AG08395 (cell line): ENCODE results near the gene TAB2.
A peak's percentile ranks its signal among the peaks of the same experiment; 100 is the strongest.

Experiments
- DNase-seq: peaks from one replicate; pipeline ENCODE4 v3.0.0; 2012; ENCODE audit warnings: mixed read lengths, low spot score

Gene TAB2

GRCh38 chr6:149371154-149371553 lies 53.6 kb downstream of the TAB2 start:
- no peak for DNase-seq

GRCh38 chr6:149372062-149372461 lies 54.5 kb downstream of the TAB2 start:
- DNase-seq = no peak

- DNase-seq = no peak
Observed at GRCh38 chr6:149373511-149373910, 56.0 kb downstream of the TAB2 start.

- DNase-seq = no peak
Observed at GRCh38 chr6:149379977-149380376, 62.5 kb downstream of the TAB2 start.

GRCh38 chr6:149380523-149380922 lies 63.0 kb downstream of the TAB2 start:
- no peak for DNase-seq

- DNase-seq = no peak
Observed at GRCh38 chr6:149383371-149383770, 65.9 kb downstream of the TAB2 start.

GRCh38 chr6:149384464-149384863 lies 67.0 kb downstream of the TAB2 start:
- DNase-seq = no peak

- no peak for DNase-seq
Observed at GRCh38 chr6:149385998-149386646, 68.6 kb downstream of the TAB2 start.

GRCh38 chr6:149387779-149388512 lies 70.4 kb downstream of the TAB2 start:
- DNase-seq = no peak

- peak; percentile 4 for DNase-seq
Observed at GRCh38 chr6:149389509-149390297, 72.2 kb downstream of the TAB2 start.

GRCh38 chr6:149392093-149392492 lies 74.6 kb downstream of the TAB2 start:
- no peak for DNase-seq

- DNase-seq = no peak
Observed at GRCh38 chr6:149392535-149392934, 75.0 kb downstream of the TAB2 start.

GRCh38 chr6:149393002-149393679 lies 75.6 kb downstream of the TAB2 start:
- peak; percentile 4 for DNase-seq

- DNase-seq = no peak
Observed at GRCh38 chr6:149395185-149395584, 77.7 kb downstream of the TAB2 start.

- DNase-seq = no peak
Observed at GRCh38 chr6:149397384-149397783, 79.9 kb downstream of the TAB2 start.

GRCh38 chr6:149400050-149400449 lies 82.5 kb downstream of the TAB2 start, which contains the start of gene SUMO4:
TSS of gene SUMO4 (plus strand) at chr6:149400262. CDS start at chr6:149400392, 130 bp downstream.
- DNase-seq = no peak

GRCh38 chr6:149403534-149403933 lies 86.0 kb downstream of the TAB2 start:
- no peak for DNase-seq

- DNase-seq = peak; percentile 12
Observed at GRCh38 chr6:149405823-149406765, 88.6 kb downstream of the TAB2 start.

- DNase-seq = no peak
Observed at GRCh38 chr6:149409617-149410016, 92.1 kb downstream of the TAB2 start.

- no peak for DNase-seq
Observed at GRCh38 chr6:149410557-149410956, 93.0 kb downstream of the TAB2 start.

- DNase-seq = no peak
Observed at GRCh38 chr6:149414009-149414408, 96.5 kb downstream of the TAB2 start.
